ENCODE data around the gene SLFN12L.
"Not testable (repeated sequence)": the region's sequence is repeated elsewhere in the genome, so short reads cannot be mapped to it uniquely, and the experiment has no call there.

- TF ChIP-seq RAD21 (CRISPR knock-in tag; conservative IDR thresholded peaks at IDR 0.05 in 1 of 2, IDR thresholded peaks at IDR 0.05 in 1 of 2); MEF2A (IDR thresholded peaks at IDR 0.05; ENCODE audit: control insufficient read depth, low read depth, low read length); CTCF (IDR thresholded peaks at IDR 0.05 in 2 of 3, conservative IDR thresholded peaks at IDR 0.05 in 1 of 3; ENCODE audit: insufficient read depth in 2 of 3, low read depth in 1 of 3, low read length in 3 of 3); MYC (IDR thresholded peaks at IDR 0.05; ENCODE audit: low read depth, low read length); MYC (CRISPR knock-in tag; IDR thresholded peaks at IDR 0.05; ENCODE audit: borderline replicate concordance, low read depth); ZNF76 (CRISPR knock-in tag; IDR thresholded peaks at IDR 0.05; ENCODE audit: borderline replicate concordance); TAF15 (IDR thresholded peaks at IDR 0.05; ENCODE audit: low read depth, low read length); SRSF1 (IDR thresholded peaks at IDR 0.05; ENCODE audit: low read depth, low read length); ZC3H11A (IDR thresholded peaks at IDR 0.05; ENCODE audit: low read depth, low read length); POLR2A (conservative IDR thresholded peaks at IDR 0.05); NRF1 (conservative IDR thresholded peaks at IDR 0.05 in 1 of 2, IDR thresholded peaks at IDR 0.05 in 1 of 2): not testable (repeated sequence)
These were observed 2.1 kb downstream of the SLFN12L start for GRCh38 chr17:35535406-35535805.

All from K562 (cell line).